Activated CD8-positive, alpha-beta memory T cell treated with anti-CD3 and anti-CD28 coated beads, Interleukin-2, amount 10 ng/mL, durations not matched to agents 7 days and 5 days (primary cell): Measurements from ENCODE around the gene WNT3A. TPM values are rescaled to one million over a fixed set of nuclear protein-coding genes. Genes with fewer than 3 reads are reported as not detected.

Experiments used
- ATAC-seq: fragments of 150-1000 bp; cut with Tn5 transposase; one replicate; pipeline ENCODE4 v1.10.0; 2021; ENCODE audit warnings: moderate library complexity
- CTCF ChIA-PET: fragments of 350-600 bp; sonication (Branson Sonifier 250); formaldehyde crosslinking; loops from one replicate; lab custom pipeline; 2021; ENCODE audit warnings: antibody characterized with exemption; lab: Charles Lee
- DNase-seq: peaks from one replicate; pipeline ENCODE4 v3.0.0-alpha.2; 2020
- H3K27ac Mint-ChIP-seq: one replicate; pipeline ENCODE4 v1.8.0; 2021; ENCODE audit warnings: mild to moderate bottlenecking, mixed read lengths
- H3K27me3 Mint-ChIP-seq: one replicate; pipeline ENCODE4 v1.8.0; 2021; ENCODE audit warnings: mixed read lengths
- H3K36me3 Mint-ChIP-seq: one replicate; pipeline ENCODE4 v1.8.0; 2021; ENCODE audit warnings: mild to moderate bottlenecking, mixed read lengths
- H3K4me1 Mint-ChIP-seq: one replicate; pipeline ENCODE4 v1.8.0; 2021; ENCODE audit warnings: mixed read lengths
- H3K4me3 Mint-ChIP-seq: one replicate; pipeline ENCODE4 v1.8.0; 2021; ENCODE audit warnings: mild to moderate bottlenecking, moderate library complexity, mixed read lengths
- H3K9me3 Mint-ChIP-seq: one replicate; pipeline ENCODE4 v1.8.0; 2022; ENCODE audit warnings: low read depth, mixed read lengths
- total RNA-seq, 2 experiments: library from RNA; stranded (reverse); gene quantifications; one replicate each; pipeline ENCODE4 v1.2.3, GENCODE V29; 2021

Gene WNT3A
- total RNA-seq, 2 experiments from 2014 or later = not detected

- DNase-seq (no peak), ATAC-seq (no peak)
- CTCF ChIA-PET = no interaction called here
- Mint-ChIP-seq H3K9me3 (no peaks in the 10 kb centered on the region), H3K27me3 (no peaks in the 10 kb centered on the region), H3K4me1 (no peaks in the 10 kb centered on the region), H3K36me3 (no peaks in the 10 kb centered on the region), H3K4me3 (no peak overlapping the region), H3K27ac (no peak overlapping the region)
These were observed 40.3 kb downstream of the WNT3A start for GRCh38 chr1:228047183-228047466.

GRCh38 chr1:228048120-228048519, 41.3 kb downstream of the WNT3A start:
- DNase-seq (no peak), ATAC-seq (no peak)
- Mint-ChIP-seq H3K4me3 (no peak overlapping the region), H3K4me1 (no peaks in the 10 kb centered on the region), H3K27ac (no peak overlapping the region), H3K27me3 (peaks cover 6% of the 10 kb centered on the region), H3K9me3 (no peaks in the 10 kb centered on the region), H3K36me3 (no peaks in the 10 kb centered on the region)
- CTCF ChIA-PET = no interaction called here

GRCh38 chr1:228048659-228049298, 42.0 kb downstream of the WNT3A start:
- DNase-seq (no peak), ATAC-seq (no peak)
- CTCF ChIA-PET = no interaction called here
- no peaks in the 10 kb centered on the region for H3K36me3 Mint-ChIP-seq
- H3K27ac Mint-ChIP-seq = no peak overlapping the region
- no peak overlapping the region for H3K4me3 Mint-ChIP-seq
- no peaks in the 10 kb centered on the region for H3K9me3 Mint-ChIP-seq
- H3K4me1 Mint-ChIP-seq = no peaks in the 10 kb centered on the region
- peaks cover 10% of the 10 kb centered on the region for H3K27me3 Mint-ChIP-seq

- H3K27ac Mint-ChIP-seq = no peak overlapping the region
- no peaks in the 10 kb centered on the region for H3K9me3 Mint-ChIP-seq
- no peaks in the 10 kb centered on the region for H3K36me3 Mint-ChIP-seq
- H3K27me3 Mint-ChIP-seq = peaks cover 16% of the 10 kb centered on the region
- no peak overlapping the region for H3K4me3 Mint-ChIP-seq
- DNase-seq = no peak
- H3K4me1 Mint-ChIP-seq = no peaks in the 10 kb centered on the region
- CTCF ChIA-PET = no interaction called here
- ATAC-seq = no peak
These were observed 43.9 kb downstream of the WNT3A start for GRCh38 chr1:228050571-228051231.

- Mint-ChIP-seq H3K27ac (no peak overlapping the region), H3K36me3 (no peaks in the 10 kb centered on the region), H3K9me3 (no peaks in the 10 kb centered on the region), H3K27me3 (peaks cover 69% of the 10 kb centered on the region), H3K4me3 (no peak overlapping the region), H3K4me1 (peaks cover 6% of the 10 kb centered on the region)
- DNase-seq (no peak), ATAC-seq (no peak)
- CTCF ChIA-PET = no interaction called here
These were observed 51.6 kb downstream of the WNT3A start for GRCh38 chr1:228058172-228058948.

- Mint-ChIP-seq H3K9me3 (no peaks in the 10 kb centered on the region), H3K4me3 (no peak overlapping the region), H3K4me1 (peaks cover 6% of the 10 kb centered on the region), H3K27ac (no peak overlapping the region), H3K27me3 (peaks cover 63% of the 10 kb centered on the region), H3K36me3 (no peaks in the 10 kb centered on the region)
- DNase-seq (peak; percentile 51), ATAC-seq (peak; percentile 59)
- CTCF ChIA-PET = interaction anchor here (1.4 kb wide), 1 partner anchor 60 kb away, joined by 5 read pairs; no protein-coding TSS in a partner anchor
These were observed 52.3 kb downstream of the WNT3A start for GRCh38 chr1:228058949-228059633.

GRCh38 chr1:228059634-228060457, 53.0 kb downstream of the WNT3A start:
- peaks cover 6% of the 10 kb centered on the region for H3K4me1 Mint-ChIP-seq
- peak; percentile 79 for DNase-seq
- no peak overlapping the region for H3K27ac Mint-ChIP-seq
- peak overlapping the region; percentile 47 for H3K4me3 Mint-ChIP-seq
- peaks cover 63% of the 10 kb centered on the region for H3K27me3 Mint-ChIP-seq
- CTCF ChIA-PET = interaction anchor here (0.9 to 1.4 kb wide), 2 partner anchors 14 to 60 kb away, joined by 3 to 5 read pairs; no protein-coding TSS in a partner anchor
- ATAC-seq = peak; percentile 76
- H3K36me3 Mint-ChIP-seq = no peaks in the 10 kb centered on the region
- H3K9me3 Mint-ChIP-seq = no peaks in the 10 kb centered on the region

GRCh38 chr1:228060458-228061190, 53.8 kb downstream of the WNT3A start:
- Mint-ChIP-seq H3K4me3 (no peak overlapping the region), H3K27ac (no peak overlapping the region), H3K36me3 (no peaks in the 10 kb centered on the region), H3K4me1 (peaks cover 6% of the 10 kb centered on the region), H3K9me3 (no peaks in the 10 kb centered on the region), H3K27me3 (peaks cover 63% of the 10 kb centered on the region)
- ATAC-seq (no peak), DNase-seq (no peak)
- CTCF ChIA-PET = interaction anchor here (0.9 to 1.4 kb wide), 3 partner anchors 14 to 61 kb away, joined by 3 to 5 read pairs (median 4); no protein-coding TSS in a partner anchor

GRCh38 chr1:228061411-228062084, 54.8 kb downstream of the WNT3A start:
- Mint-ChIP-seq H3K4me1 (peaks cover 6% of the 10 kb centered on the region), H3K36me3 (no peaks in the 10 kb centered on the region), H3K27ac (no peak overlapping the region), H3K27me3 (peaks cover 56% of the 10 kb centered on the region), H3K4me3 (no peak overlapping the region), H3K9me3 (no peaks in the 10 kb centered on the region)
- no peak for ATAC-seq
- CTCF ChIA-PET = interaction anchor here (1.4 kb wide), 1 partner anchor 62 kb away, joined by 4 read pairs; no protein-coding TSS in a partner anchor
- DNase-seq = no peak

GRCh38 chr1:228062085-228062791, 55.4 kb downstream of the WNT3A start:
- DNase-seq = no peak
- Mint-ChIP-seq H3K4me3 (no peak overlapping the region), H3K27me3 (peaks cover 53% of the 10 kb centered on the region), H3K27ac (no peak overlapping the region), H3K9me3 (no peaks in the 10 kb centered on the region), H3K4me1 (peaks cover 6% of the 10 kb centered on the region), H3K36me3 (no peaks in the 10 kb centered on the region)
- CTCF ChIA-PET = interaction anchor here (1.4 kb wide), 1 partner anchor 63 kb away, joined by 4 read pairs; no protein-coding TSS in a partner anchor
- no peak for ATAC-seq

- H3K4me1 Mint-ChIP-seq = peaks cover 6% of the 10 kb centered on the region
- no peak overlapping the region for H3K4me3 Mint-ChIP-seq
- peaks cover 48% of the 10 kb centered on the region for H3K27me3 Mint-ChIP-seq
- H3K9me3 Mint-ChIP-seq = no peaks in the 10 kb centered on the region
- no peak for DNase-seq
- no peak overlapping the region for H3K27ac Mint-ChIP-seq
- no peak for ATAC-seq
- no peaks in the 10 kb centered on the region for H3K36me3 Mint-ChIP-seq
- CTCF ChIA-PET = no interaction called here
These were observed 56.0 kb downstream of the WNT3A start for GRCh38 chr1:228062812-228063211.
